GM21576 (cell line): Measurements from ENCODE around the gene PNRC2.
A peak's percentile ranks its signal among the peaks of the same experiment; 100 is the strongest.
"Not testable (repeated sequence)": the region's sequence is repeated elsewhere in the genome, so short reads cannot be mapped to it uniquely, and the experiment has no call there.

Experiments used
- ATAC-seq: cut with Tn5 transposase; IDR thresholded peaks from one replicate; pipeline ENCODE4 v1.9.1; 2021; ENCODE audit warnings: mild to moderate bottlenecking, moderate library complexity; ENCODE audit not compliant: unreplicated experiment

Gene PNRC2

DNA sequence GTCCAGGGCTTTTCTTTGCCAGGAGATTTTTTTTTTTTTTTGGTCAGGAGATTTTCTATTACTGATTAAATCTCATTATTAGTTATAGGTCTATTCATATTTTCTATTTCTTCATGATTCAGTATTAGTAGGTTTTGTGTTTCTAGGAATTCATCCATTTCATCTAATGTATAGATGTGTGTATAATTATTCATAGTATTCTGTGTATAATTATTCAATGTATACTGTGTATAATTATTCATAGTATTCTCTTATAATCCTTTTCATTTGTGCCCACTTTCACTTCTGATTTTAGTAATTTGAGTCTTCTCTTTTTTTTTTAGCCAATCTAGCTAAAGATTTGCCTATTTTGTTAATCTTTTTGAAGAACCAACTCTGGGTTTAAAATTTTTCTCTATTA is 12.3 kb upstream of the PNRC2 start:
- no peak for ATAC-seq

GRCh38 chr1:23953020-23953419 is 6.6 kb upstream of the PNRC2 start:
- no peak for ATAC-seq

DNA sequence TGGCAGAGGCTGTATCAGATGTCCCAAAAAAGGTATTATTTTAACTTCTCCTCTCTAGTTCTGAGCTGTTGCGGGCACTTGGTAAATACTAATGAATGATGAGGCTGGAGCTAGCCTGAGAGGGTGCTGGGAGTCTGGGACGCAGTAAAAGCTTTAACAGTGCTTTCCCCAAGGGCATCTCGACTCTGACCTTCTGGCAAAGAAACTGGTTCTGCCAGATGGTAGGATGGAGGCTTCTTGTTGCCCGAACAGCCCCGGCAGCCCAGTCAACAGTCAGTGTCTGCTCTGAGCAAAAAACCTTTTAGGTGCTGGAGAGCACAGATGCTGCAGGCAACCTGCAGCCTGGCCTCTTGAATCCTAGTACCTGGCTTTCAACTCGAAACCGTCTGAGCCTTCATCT is 2.5 kb upstream of the PNRC2 start:
- no peak for ATAC-seq

DNA sequence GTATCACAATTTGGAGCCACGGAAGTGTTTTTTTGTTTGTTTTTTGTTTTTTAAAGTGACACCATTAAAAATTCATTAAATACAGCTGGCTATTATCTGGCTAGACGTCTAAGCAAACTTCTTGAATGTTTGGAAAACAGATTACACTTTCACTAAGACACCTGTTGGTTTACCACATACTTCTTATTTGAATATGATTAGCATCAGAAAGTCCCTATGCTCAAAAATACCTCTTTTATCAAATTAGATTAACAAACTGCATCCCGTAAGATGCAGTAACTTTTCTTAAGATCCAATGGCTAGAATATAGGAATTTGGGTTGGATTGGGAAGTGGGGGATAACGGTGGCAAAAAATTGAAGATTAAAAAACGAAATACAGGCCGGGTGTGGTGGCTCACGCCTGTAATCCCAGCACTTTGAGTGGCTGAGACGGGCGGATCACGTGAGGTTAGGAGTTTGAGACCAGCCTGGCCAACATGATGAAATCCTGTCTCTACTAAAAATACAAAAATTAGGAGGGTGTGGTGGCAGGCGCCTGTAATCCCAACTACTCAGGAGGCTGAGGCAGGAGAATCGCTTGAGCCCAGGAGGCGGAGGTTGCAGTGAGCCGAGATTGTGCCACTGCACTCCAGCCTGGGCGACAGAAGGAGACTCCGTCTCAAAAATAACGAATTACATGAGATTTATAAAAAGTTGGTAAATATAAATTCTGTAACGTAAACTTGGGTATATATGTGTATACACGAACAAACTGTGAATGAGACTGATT is 1.4 kb upstream of the PNRC2 start:
- not testable (repeated sequence) for ATAC-seq

- peak; percentile 57 for ATAC-seq
Measured at GRCh38 chr1:23958810-23959460, 693 bp upstream of the PNRC2 start.

DNA sequence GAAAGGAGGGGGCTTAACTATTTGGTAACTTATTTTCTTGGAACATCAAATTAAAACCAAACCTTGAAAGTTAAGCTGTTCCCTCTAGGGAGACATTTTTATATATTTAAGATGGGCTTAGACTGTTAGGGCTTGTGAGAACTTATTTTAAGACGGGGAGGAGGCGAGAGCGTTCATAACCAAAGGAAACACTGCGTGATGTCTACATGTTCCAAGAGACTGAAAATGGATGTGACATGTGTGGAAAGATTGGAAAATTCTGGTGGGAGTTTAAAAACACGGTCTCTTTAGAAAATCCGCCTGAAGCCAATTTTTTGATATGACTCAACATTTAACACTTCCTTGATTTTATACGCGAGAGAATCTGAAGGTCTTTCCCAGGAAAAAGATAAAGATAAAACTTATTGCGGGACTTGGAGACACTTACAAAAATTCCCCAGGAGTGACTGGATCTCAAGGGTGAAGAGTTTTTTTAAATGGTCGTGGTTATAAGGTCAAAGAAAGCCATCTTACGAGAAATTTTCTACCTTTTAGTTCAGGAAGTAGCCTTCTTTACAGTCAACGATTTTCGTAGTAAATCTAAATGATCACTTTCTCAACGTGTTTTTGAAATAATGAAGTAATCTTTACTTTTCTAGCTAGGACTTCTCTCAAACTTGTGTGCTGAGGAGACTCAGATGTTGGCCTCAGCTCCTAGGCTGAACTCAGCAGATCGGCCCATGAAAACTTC is 828 bp downstream of the PNRC2 start:
- no peak for ATAC-seq

GRCh38 chr1:23963617-23964234 is 4.1 kb downstream of the PNRC2 start:
- ATAC-seq = no peak

DNA sequence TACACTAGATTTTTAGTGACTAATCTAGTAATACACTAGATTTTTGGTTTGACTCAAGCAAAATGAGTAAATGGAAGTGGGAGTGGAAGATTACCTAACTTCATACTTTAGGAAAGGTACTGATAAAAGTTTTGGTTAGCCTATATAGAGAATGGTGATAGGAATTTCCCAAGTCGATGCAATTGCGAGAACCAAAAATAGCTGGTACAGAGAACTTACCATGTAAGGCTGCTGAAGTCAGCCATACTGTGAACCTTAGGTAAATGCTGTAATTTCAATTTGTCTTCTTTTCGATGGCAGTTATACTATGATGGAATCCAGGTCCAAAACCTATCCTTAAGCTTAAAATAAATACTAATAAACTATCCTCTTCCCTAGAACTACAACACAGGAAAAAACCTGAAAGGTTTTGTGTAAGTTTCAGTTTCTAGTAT is 4.6 kb downstream of the PNRC2 start:
- ATAC-seq = no peak

DNA sequence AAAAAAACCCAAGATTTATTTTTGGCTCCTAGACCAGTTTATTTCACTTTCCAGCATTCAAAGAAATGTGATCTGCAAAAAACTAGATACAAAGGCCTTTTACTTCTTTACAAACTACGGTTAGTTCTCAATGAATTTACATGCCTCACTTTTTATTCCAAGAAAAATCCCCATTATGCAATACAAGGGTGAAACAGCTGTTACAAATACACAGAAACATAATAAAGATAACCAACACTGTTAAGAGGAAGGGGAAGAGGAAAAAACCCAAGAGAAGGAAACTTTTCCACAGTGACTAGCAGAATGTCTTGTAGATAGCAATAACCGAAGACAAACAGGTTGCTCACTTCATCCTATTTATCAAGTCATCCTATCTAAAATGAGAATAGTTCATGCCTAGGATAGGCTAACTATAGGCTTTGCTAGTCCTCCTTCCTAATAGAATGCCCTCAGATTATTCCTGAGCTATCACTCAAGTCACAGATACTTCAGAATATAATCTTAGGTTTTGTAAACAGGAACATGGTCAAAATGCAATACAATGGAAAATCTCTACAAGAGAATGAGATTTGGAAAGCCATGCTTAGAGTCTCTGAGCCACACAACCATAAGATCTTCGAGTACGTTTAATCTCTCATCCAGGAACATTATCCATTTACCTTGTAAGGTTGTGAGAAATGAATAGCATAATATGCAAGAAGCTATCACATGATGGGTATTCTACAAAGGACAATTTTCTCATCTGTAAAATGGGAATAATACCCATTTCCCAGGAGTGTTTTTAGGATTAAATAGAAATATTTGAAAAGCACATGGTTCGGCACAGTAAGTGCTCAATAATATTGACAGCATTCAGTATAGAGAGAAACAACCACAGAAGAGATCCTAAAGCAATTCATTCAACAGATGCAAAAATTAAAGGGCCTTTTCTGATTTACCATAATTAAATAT is 5.4 kb downstream of the PNRC2 start:
- ATAC-seq = no peak

- no peak for ATAC-seq
Measured at GRCh38 chr1:23966973-23967493, 7.4 kb downstream of the PNRC2 start.

DNA sequence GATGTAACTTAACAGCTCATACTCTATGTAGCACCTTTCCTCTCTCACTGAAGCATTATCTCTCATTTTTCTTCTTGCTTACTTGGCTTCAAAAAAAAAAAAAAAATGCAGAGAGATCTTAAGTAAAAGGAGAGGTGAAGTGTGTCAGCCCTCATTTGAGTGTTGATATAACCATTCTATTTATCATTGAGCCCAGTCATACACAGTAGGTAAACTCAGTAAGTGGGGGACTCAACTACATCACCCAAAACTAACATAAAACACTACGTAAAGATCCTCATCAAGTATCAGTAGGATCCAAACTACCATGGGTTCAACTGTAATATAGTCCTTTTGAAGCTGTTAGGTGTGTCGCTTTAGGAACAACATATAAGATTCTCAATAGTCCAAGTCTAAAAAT is 8.2 kb downstream of the PNRC2 start:
- ATAC-seq = no peak

- no peak for ATAC-seq
Measured at GRCh38 chr1:23977187-23977853, 17.7 kb downstream of the PNRC2 start.

DNA sequence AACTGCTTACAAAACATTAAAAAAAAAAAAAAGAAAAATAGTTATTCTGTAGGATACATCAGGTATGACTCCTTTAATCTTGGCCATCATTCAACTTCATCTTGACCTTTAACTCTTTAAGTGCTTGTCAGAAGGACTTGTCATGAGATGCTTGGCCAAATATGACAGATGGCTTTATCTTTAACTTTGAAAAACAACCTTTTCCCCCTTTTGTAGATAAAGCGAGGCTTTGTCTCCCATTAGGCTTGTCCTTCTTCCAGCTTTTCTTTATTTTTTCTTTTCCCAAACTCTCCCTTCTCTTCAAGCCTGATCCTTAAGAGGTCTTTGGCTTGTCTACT is 18.2 kb downstream of the PNRC2 start:
- no peak for ATAC-seq

DNA sequence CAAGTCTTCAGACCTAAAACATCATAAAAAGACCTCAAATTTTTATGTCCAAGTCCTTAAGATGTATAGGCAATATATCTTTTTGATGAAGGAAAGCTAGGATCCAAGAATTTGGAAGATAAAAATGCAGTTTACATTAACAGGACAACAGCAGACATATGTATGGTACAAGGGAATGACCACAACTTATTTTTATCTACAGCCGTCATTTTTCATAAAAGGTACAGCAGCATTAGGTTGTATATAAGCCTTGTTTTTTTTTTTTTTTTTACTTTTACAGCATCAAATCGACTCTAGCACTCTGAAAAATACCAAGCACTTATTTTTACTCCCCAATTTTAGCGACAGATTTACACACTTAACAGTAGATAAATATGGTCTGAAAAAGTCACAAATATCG is 19.2 kb downstream of the PNRC2 start:
- no peak for ATAC-seq

GRCh38 chr1:23979387-23979880 is 19.8 kb downstream of the PNRC2 start:
- ATAC-seq = no peak

GRCh38 chr1:23979881-23980727 is 20.5 kb downstream of the PNRC2 start, which contains the start of gene SRSF10:
Gene SRSF10, minus strand, starts transcription at chr1:23980327. Its CDS starts 72 bp downstream, at chr1:23980255.
- peak; percentile 82 for ATAC-seq

GRCh38 chr1:23980728-23981070 is 21.1 kb downstream of the PNRC2 start:
- ATAC-seq = peak; percentile 41

DNA sequence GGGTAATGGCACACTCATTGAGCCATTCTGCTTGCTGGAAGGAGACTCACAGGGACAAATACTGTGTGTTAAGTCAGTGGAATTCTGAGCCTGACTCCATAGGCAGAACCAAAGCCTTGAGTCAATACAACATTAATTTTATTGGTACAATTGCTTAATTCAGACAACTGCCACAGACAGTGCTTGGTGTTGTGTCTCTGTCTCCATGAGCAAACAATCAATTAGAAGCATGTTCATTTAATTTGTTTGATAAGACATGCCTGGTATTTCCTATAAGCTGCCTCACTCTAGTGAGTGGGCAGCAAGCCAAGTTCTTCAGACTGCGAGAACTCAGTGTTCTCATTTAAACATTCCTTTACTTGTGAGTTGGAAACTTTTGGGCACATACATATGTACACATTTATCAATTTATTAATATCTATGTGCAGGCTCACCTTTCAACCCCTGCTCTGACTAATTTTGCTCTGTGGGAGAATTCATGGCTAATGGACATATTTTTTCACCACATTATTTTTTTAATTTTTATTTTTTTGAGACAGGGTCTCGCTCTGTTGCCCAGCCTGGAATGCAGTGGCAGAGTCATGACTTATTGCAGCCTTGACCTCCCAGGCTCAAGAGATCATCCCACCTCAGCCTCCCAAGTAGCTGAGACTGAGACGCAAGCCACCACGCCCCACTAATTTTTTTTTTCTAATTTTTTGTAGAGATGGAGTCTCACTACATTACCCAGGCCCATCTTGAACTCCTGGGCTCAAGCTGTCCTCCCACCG is 25.0 kb downstream of the PNRC2 start:
- no peak for ATAC-seq
